Measurements from ENCODE around the gene KIAA0513.

The KIAA0513 gene

DNA sequence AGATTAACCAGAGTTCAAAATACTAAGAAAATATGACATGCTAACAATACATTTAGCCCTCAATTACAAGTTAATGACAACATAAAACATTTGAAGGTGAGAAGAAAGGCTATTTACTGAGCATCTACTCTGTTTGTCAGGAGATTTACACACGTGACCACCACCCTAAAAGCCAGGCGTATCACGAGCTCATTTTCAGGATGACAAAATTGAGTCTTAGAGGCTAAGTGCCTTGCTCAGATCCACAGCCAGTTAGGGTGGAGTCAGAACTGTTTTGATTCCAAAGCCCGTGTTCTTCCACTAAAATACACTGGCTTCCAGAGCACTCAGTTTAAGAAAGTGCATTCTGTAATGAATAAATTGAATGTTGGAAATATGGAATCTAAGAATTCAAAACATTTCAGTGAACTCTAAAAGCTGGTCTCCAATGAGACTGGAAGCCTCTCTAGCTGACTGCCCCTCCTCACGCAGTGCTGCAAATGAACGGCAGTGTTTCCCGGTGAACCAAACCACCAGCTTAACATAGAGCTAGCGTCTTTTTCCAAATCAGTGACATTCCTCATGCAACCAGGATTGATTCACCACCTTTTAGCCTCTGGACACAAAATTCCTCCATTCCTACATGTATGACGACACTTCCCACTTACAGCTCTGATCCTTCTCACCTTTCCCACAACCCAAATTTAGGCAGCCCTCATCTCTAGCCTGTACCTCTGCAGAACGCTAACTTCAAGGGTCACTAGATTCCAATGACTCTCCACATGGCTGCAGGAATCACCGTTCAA lies 22.1 kb upstream of the KIAA0513 start:
- no peak for DNase-seq

- no peak for DNase-seq
Measured at GRCh38 chr16:85006639-85007038, 21.0 kb upstream of the KIAA0513 start.

DNA sequence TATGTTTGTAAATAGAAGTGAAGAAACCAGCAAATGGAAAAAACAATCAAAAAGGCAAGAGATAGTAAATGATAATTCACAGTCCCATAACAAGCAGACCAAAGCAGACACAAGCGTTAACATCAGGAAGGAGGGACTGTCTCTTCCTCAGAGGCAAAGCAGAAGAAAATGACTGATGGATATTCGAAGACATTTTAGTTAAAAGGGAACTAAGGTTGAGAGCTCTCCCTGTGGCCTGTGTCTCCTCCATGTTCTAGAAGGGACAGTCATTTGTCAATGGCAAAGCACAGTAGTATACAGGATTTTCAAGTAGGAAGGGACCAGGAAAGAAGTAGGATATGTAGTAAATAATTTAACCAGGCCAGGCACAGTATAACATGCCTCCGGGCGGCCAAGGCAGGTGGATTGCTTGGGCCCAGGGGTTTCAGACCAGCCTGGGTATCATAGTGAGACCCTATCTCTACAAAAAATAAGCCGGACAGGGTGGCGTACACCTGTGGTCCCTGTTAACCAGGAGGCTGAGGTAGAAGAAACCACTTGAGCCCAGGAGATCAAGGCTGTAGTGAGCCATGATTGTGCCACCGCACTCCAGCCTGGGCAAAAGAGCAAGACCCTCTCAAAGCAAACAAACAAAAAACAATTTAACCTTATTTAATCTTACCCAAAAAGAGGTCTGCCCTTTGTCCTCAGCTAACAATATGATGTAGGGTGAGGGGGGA lies 19.9 kb upstream of the KIAA0513 start:
- no peak for DNase-seq

DNA sequence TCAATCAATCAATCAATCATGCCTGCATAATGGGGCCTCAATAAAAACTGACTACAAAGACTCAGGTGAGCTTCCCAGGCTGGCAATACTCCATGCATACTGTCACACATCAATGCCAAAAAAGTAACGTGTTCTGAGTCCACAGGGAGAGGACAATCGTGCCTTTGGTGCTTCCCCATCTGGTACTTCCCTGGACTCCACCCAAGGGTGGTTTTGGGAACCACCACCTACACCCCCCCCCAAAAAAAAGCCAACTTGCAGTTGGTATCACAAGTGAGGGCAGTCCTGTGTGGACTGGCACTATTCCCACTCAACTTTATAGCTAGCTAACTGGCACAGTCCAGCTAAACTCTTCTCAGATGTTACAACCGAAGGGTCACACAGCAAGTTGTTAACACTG lies 19.3 kb upstream of the KIAA0513 start:
- no peak for DNase-seq

DNA sequence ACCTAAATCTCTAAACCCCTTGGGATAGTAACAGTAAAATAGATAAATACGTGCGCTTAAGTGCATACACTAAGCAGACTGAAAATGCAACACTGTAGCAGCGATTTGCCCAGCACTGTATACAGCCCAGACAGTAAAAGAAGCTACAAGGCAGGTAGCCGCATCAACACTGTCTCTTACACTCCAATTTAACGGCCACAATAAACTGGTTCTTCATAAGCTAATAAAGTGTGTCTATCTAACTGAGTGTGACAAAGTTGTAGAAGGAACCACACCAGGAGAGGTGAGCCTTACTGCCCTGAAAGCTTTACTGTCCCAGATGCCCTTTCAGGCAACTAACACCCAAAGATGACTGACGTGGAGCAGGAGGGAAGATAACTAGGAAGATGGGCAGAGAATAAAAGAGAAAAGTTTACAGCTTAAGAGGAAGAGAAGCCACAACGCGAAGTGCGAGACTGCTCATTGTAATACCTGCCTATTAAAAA lies 17.1 kb upstream of the KIAA0513 start:
- no peak for DNase-seq

GRCh38 chr16:85010931-85011845 lies 16.4 kb upstream of the KIAA0513 start, which contains the start of gene ZDHHC7:
TSS of gene ZDHHC7 (minus strand) at chr16:85011535. CDS start at chr16:84990618, 20,917 bp downstream.
- DNase-seq = peak; percentile 77

GRCh38 chr16:85011846-85012284 lies 15.7 kb upstream of the KIAA0513 start:
- no peak for DNase-seq

DNA sequence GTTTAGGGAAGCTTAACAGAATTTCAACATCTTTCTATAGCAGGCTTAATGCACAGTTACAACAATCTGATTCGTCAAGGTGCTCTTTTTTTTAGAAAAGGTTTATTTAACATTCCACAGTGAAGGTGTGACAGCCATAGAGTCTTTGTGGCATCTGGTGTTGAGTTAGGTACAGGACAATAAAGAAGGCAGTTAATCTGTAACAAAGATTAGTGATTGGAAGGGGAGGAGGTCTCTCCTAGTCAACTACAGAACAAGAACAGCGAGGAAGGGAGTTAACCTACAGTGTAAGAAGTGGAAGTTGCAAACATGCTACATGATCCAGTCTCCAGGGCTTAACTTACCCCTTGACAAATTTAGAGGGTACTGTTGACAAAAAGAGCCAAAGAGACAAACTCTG lies 13.3 kb upstream of the KIAA0513 start:
- no peak for DNase-seq

- no peak for DNase-seq
Measured at GRCh38 chr16:85015481-85016187, 12.0 kb upstream of the KIAA0513 start.

DNA sequence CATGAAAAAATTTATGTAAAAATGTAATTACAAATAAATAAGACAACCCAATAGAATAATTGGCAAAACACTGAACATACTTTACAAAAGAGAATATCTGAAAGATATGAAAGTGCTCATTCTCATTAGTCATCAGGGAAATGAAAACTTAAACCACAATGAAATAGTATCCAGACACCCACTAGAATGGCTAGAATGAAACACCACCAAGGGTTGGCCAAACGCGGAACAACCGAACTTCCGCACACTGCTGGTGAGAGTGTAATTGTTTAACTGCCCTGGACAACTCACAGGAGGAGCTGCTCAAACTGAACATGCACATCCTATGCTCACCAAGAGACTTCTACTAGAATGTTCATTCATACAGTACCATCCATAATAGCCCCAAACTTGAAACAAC lies 10.4 kb upstream of the KIAA0513 start:
- no peak for DNase-seq

- DNase-seq = no peak
Measured at GRCh38 chr16:85017633-85018032, 10.0 kb upstream of the KIAA0513 start.

- DNase-seq = no peak
Measured at GRCh38 chr16:85018529-85019236, 8.9 kb upstream of the KIAA0513 start.

DNA sequence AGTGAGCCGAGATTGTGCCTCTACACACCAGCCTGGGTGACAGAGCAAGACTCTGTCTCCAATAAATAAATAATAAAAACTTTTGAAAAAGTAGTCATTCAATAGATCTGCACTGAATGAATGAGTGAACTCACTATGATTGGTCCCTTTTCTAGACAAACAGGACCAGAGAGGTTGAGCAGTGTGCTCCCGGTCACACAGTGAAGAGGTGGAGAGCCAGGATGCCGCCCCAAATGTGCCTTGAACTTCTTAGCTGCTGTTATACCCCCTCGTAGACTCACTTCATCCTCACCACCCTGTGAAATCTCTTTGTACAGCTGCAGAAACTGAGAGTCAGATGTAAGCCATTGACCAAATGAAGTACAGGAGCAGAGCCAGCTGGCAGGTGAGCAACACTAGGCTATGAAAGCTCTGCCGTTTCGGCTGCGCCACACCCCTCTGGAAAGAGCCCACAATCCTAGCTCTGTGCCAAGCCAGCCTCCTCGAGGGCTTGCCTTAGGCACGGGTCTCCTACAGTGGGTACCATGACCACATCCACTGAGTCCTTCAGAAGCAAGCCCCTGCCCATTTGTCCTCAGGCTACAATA lies 7.8 kb upstream of the KIAA0513 start:
- no peak for DNase-seq

GRCh38 chr16:85025781-85026653 lies 1.6 kb upstream of the KIAA0513 start:
- no peak for DNase-seq

DNA sequence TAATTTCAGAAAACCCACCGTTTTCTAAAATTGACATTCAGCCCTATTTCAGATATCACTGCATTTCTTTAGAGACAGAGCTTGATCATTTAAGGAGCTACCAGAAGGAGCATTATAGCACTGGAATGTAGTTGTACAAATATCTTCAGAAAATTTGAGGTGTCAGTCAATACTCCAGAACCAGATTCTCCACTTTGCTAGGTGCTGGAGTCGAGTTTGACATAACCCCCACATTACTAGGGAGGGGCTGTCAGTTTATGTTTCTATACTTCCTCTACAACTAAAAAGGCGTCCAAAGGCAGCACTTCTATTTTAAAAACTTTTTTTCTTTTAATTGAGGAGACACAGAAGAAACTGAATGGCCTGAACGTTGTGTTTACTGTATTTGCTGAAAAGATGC lies 892 bp upstream of the KIAA0513 start:
- DNase-seq = no peak

DNA sequence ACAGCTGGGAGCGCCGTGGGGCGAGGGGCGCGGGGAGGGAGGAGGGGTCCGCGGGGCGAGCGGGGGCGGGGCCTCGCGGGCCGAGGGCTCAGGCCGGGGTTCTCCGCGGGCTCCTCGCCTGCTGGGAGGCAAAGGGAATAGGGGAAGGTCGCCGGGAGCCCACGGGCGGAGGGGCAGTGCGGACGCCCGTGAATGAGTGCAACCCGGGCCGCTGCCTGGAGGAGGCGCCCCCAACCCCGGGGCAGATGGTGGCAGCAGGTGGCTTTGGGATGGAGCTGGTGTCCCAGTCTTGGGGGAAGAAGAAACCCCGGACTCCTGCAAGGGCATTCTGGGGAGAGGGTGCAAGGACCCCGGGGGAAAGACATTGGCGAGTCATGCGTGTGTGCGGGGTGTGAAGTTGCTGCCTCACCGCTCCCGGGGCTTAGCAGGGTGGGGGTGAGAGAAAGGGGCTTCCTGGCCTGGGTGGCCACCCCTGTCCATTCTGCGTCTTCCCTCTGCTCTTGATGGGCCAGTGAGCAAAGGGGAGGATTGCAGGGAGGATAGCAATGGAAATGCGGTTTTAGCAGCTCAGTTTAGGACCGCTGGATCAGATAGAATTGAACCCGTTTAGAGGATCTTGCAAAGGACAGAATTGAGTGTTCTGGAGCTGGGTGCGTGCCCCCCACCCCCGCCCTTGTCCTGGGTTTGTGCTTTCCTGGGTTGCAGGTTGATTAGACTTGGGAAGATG lies 526 bp downstream of the KIAA0513 start:
- DNase-seq = peak; percentile 0

GRCh38 chr16:85028685-85029407 lies 1.3 kb downstream of the KIAA0513 start:
- DNase-seq = peak; percentile 63

DNA sequence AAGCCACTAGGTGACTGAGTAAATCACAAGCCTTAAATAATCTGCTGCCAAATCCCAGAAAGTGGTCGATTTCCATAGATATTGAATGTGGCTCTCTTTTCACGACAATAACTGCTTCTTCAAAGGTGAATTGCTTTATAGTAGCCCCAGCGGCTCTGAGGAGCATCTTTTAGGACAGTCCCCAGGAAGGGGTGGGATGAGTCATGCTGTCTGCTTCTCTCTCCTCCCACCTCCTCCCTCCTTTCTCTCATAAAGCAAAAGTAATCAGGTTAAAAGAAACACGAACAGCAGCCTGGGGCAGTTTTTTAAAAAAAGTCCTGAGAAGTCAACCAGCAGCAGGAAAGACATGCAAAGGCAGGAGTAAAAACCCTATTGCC lies 1.8 kb downstream of the KIAA0513 start:
- DNase-seq = peak; percentile 40

DNA sequence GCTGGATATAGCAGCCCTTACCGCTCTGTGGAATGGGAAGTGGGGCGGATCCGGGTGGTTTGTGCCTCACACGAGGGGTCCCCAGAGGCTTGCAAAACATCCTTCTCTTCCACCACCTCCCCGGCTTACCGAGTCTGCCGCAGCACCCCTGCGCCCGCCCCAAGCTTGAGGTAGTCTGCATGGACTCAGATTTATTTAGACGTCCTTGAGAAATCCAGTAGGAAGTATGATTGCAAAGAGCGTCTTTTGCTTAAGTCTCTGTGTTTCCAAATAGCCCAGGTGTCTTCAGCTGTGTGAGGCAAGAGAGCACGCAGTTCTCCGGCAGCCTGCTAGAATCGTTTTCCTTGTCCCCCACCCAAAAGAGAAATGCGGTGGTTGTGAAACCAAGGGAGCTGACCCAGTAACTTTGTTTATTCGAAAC lies 2.4 kb downstream of the KIAA0513 start:
- DNase-seq = no peak

Data from activated effector memory CD4-positive, alpha-beta T cell treated with Interleukin-2 at 50 U/mL for 16 hours (primary cell).